Common myeloid progenitor, CD34-positive (primary cell): Measurements from ENCODE around the gene TMEM119.
"Not testable (repeated sequence)": the region's sequence is repeated elsewhere in the genome, so short reads cannot be mapped to it uniquely, and the experiment has no call there.

Experiments
- CTCF ChIA-PET: fragments of 350-600 bp; sonication (Branson Sonifier 250); formaldehyde crosslinking; loops from one replicate; lab custom pipeline; 2021; ENCODE audit warnings: antibody characterized with exemption; lab: Charles Lee
- POLR2A ChIA-PET: fragments of 350-600 bp; sonication (Branson Sonifier 250); formaldehyde crosslinking; loops from one replicate; lab custom pipeline; 2021; ENCODE audit warnings: antibody characterized with exemption; lab: Charles Lee
- DNase-seq, 3 donors: peaks; one replicate each; pipeline versions ENCODE4 v3.0.0 to v3.0.0-alpha.2; 2013
- H3K27ac ChIP-seq, 2 experiments: 1 replicate in 1 of 2; 2 replicates in 1 of 2; pipeline ENCODE4 v1.7.0; 2013; ENCODE audit warnings: inconsistent platforms in 2 of 2, low read length in 2 of 2, mild to moderate bottlenecking in 2 of 2, low read depth in 1 of 2, moderate library complexity in 1 of 2; ENCODE audit not compliant: severe bottlenecking in 2 of 2, insufficient read depth in 1 of 2, poor library complexity in 1 of 2
- H3K27me3 ChIP-seq, 5 experiments: replicated peaks in 2 of 5; 1 replicate in 3 of 5; 2 replicates in 2 of 5; pipeline versions ENCODE4 v1.6.1 to v1.7.0; 2013; ENCODE audit warnings: low read length in 4 of 5, mild to moderate bottlenecking in 2 of 5, moderate library complexity in 2 of 5, inconsistent platforms in 1 of 5; ENCODE audit not compliant: insufficient read depth in 5 of 5, control insufficient read depth in 4 of 5
- H3K36me3 ChIP-seq, 4 experiments: 1 replicate in 2 of 4; 2 replicates in 2 of 4; pipeline versions ENCODE4 v1.6.1 to v1.7.0; 2013; ENCODE audit warnings: low read length in 3 of 4, control low read depth in 1 of 4, mild to moderate bottlenecking in 1 of 4; ENCODE audit not compliant: control insufficient read depth in 4 of 4, insufficient read depth in 4 of 4
- H3K4me1 ChIP-seq, 4 experiments: 1 replicate in 3 of 4; 2 replicates in 1 of 4; pipeline versions ENCODE4 v1.6.1 to v1.7.1; 2013; ENCODE audit warnings: low read length in 3 of 4, mild to moderate bottlenecking in 3 of 4, control low read depth in 1 of 4, inconsistent platforms in 1 of 4, moderate library complexity in 1 of 4; ENCODE audit not compliant: control insufficient read depth in 4 of 4, insufficient read depth in 4 of 4; ENCODE audit errors: control extremely low read depth in 1 of 4
- H3K4me3 ChIP-seq, 7 experiments: 1 replicate in 4 of 7; 2 replicates in 3 of 7; pipeline versions ENCODE4 v1.5.1 to v1.7.0; 2013; ENCODE audit warnings: mild to moderate bottlenecking in 7 of 7, low read length in 6 of 7, moderate library complexity in 6 of 7, inconsistent platforms in 2 of 7, low read depth in 2 of 7, control low read depth in 1 of 7; ENCODE audit not compliant: insufficient read depth in 4 of 7, control insufficient read depth in 1 of 7; ENCODE audit errors: extremely low read depth in 1 of 7
- H3K9me3 ChIP-seq, 5 experiments: 1 replicate in 4 of 5; 2 replicates in 1 of 5; pipeline versions ENCODE4 v1.6.1 to v1.7.1; 2013; ENCODE audit warnings: low read length in 4 of 5, mild to moderate bottlenecking in 2 of 5, inconsistent platforms in 1 of 5, low read depth in 1 of 5, moderate library complexity in 1 of 5; ENCODE audit not compliant: control insufficient read depth in 4 of 5, insufficient read depth in 2 of 5; ENCODE audit errors: control extremely low read depth in 1 of 5
- WGBS: methylation state at CpG from one replicate; pipeline ENCODE4 v1.1.5; 2013; ENCODE audit not compliant: insufficient coverage; 5-methylcytosine and 5-hydroxymethylcytosine counted together

Gene TMEM119

DNA sequence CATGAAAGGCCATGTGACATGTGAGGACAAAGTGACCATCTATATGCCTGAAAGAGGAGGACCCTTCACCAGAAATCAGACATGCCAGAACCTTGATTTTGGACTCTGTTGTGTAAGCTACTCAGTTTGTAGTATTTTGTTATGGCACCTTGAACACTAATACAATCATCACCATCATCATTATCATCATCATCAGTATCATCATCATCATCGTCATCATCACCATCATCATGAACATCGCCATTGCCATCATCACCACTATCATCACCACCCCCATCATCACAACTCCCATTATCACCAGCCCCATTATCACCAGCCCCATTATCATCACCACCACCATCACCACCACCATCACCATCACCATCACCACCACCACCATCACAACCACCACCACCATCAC is 19.6 kb downstream of the TMEM119 start:
- WGBS, result 100% methylated on average over 2 of the region's 2 CpGs
- CTCF ChIA-PET, result interaction anchor here (0.9 to 20.3 kb wide), 5 partner anchors 11 to 86 kb away, joined by 3 to 591 read pairs (median 5); partner anchors contain the start of genes ISCU and SELPLG
- Histone ChIP-seq H3K4me3 (no peak overlapping the region), H3K9me3 (no peaks in the 10 kb centered on the region), H3K27me3 (no peaks in the 10 kb centered on the region), H3K27ac (no peak overlapping the region), H3K4me1 (no peaks in the 10 kb centered on the region), H3K36me3 (no peaks in the 10 kb centered on the region)
- POLR2A ChIA-PET, result no interaction called here
- no peak for DNase-seq

DNA sequence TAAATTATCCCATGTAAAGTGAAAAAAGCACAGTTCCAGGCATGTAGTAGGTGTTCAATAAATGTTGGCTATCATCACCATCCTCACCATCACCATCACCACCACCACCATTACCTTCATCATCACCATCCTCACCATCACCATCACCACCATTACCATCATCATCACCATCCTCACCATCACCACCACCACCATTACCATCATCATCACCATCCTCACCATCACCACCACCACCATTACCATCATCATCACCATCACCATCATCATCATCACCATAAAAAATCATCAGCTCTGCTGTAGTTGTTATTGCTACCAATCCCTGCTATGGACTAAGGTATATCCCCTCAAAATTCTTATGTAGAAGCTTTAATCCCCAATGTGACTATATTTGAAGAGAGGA is 20.4 kb downstream of the TMEM119 start:
- no peak overlapping the region for H3K27ac ChIP-seq
- no peak overlapping the region for H3K4me3 ChIP-seq
- H3K4me1 ChIP-seq, result no peaks in the 10 kb centered on the region
- ChIA-PET CTCF (interaction anchor here (0.7 to 20.3 kb wide), 6 partner anchors 11 to 45 kb away, joined by 3 to 591 read pairs (median 4); partner anchors contain the start of genes ISCU and SELPLG), POLR2A (no interaction called here)
- H3K27me3 ChIP-seq, result no peaks in the 10 kb centered on the region
- H3K36me3 ChIP-seq, result no peaks in the 10 kb centered on the region
- no peaks in the 10 kb centered on the region for H3K9me3 ChIP-seq
- no peak for DNase-seq

DNA sequence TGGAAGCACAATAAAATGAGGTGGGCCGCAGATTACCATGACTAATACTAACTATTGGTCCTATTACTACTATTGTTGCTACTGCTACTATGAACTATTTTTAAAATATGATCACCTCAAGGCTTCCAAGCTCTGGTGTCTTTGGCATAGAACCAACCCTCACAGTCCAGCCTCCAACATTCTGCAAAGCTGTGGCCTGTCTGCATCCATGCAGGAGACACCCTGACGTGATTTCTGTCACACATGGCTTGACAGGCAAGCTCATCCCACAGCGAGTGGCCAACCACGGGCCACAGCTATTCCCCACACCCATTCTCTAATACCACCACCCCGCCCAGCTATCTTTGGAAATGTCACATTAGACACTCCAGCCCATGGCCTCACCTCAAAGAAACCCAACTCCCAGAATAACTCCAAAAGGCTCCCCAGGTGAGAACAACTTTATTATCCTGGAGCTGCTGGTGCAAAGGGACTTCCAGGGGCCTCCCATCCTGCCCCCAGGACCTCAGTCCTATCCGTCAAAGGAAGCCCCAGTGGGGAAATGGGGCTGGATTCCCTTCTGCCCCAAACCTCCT is 21.1 kb downstream of the TMEM119 start:
- CTCF ChIA-PET, result interaction anchor here (0.7 to 20.3 kb wide), 8 partner anchors 10 to 46 kb away, joined by 3 to 591 read pairs (median 4); partner anchors contain the start of genes ISCU and SELPLG

GRCh38 chr12:108575199-108575912 is 22.5 kb downstream of the TMEM119 start:
- no peaks in the 10 kb centered on the region for H3K27me3 ChIP-seq
- CTCF ChIA-PET, result interaction anchor here (2.0 to 20.3 kb wide), 3 partner anchors 8 to 47 kb away, joined by 6 to 591 read pairs (median 17); partner anchors contain the start of gene SELPLG
- no peaks in the 10 kb centered on the region for H3K36me3 ChIP-seq
- no peak for DNase-seq
- POLR2A ChIA-PET, result no interaction called here
- H3K4me1 ChIP-seq, result no peaks in the 10 kb centered on the region
- no peak overlapping the region for H3K27ac ChIP-seq
- no peaks in the 10 kb centered on the region for H3K9me3 ChIP-seq
- WGBS, result 98% methylated on average over 7 of the region's 9 CpGs
- H3K4me3 ChIP-seq, result no peak overlapping the region

More for the DNA sequence above, 21.1 kb downstream of the TMEM119 start:
- H3K27me3 ChIP-seq, result no peaks in the 10 kb centered on the region
- WGBS, result 0% methylated on average over 1 of the region's 6 CpGs
- no peaks in the 10 kb centered on the region for H3K9me3 ChIP-seq
- H3K4me1 ChIP-seq, result no peaks in the 10 kb centered on the region
- H3K27ac ChIP-seq, result no peak overlapping the region
- POLR2A ChIA-PET, result no interaction called here
- no peak for DNase-seq
- H3K36me3 ChIP-seq, result no peaks in the 10 kb centered on the region
- no peak overlapping the region for H3K4me3 ChIP-seq

DNA sequence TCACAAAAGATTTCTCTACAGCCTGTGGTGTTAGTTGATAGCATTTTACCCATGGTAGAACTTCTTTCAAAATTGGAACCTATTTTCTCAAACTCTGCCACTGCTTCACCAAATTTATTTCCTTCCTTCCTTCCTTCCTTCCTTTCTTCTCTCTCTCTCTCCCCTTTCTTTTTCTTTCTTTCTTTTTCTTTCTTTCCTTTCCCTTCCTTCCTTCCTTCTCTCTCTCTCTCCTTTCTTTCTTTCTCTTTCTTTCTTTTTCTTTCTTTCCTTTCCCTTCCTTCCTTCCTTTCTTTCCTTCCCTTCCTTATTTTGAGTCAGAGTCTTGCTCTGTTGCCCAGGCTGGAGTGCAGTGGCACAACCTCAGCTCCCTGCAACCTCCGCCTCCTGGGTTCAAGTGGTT is 23.6 kb downstream of the TMEM119 start:
- no CpG with 5 or more reads among the region's 1 CpG for WGBS
- H3K27me3 ChIP-seq, POLR2A ChIA-PET, H3K36me3 ChIP-seq, H3K9me3 ChIP-seq, H3K4me1 ChIP-seq, H3K4me3 ChIP-seq, DNase-seq, H3K27ac ChIP-seq: not testable (repeated sequence)
- CTCF ChIA-PET, result interaction anchor here (20.3 kb wide), 1 partner anchor 48 kb away, joined by 591 read pairs; the partner anchor contains the start of gene SELPLG

DNA sequence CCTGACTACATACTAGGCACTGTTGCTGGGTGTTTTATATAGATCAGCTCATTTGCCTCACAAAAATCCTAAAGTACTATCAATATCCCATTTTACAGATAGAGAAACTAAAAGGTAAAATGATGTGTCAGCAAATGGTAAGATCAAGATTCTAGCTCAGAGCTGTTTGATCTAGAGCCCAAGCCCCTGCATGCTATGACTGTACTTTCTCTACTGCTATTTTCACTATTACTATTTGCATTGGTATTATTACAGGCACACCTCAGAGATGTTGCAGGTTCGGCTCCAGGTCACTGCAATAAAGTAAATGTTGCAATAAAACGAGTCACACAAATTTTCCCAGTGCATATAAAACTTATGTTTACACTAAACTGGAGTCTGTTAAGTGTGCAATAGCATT is 24.6 kb downstream of the TMEM119 start:
- no peaks in the 10 kb centered on the region for H3K27me3 ChIP-seq
- no peak overlapping the region for H3K4me3 ChIP-seq
- CTCF ChIA-PET, result interaction anchor here (0.8 to 20.3 kb wide), 2 partner anchors 9 to 49 kb away, joined by 3 to 591 read pairs; partner anchors contain the start of gene SELPLG
- DNase-seq, result no peak
- H3K36me3 ChIP-seq, result peaks cover 3 to 15% (median 12%) of the 10 kb centered on the region in 4 experiments
- H3K9me3 ChIP-seq, result no peaks in the 10 kb centered on the region
- POLR2A ChIA-PET, result no interaction called here
- WGBS, result no CpG with 5 or more reads among the region's 2 CpGs
- H3K4me1 ChIP-seq, result peaks cover 0 to 6% (median 4%) of the 10 kb centered on the region in 4 experiments
- H3K27ac ChIP-seq, result no peak overlapping the region
